ENCODE results near the gene ZNF239. TPM values are rescaled to one million over a fixed set of nuclear protein-coding genes. Genes with fewer than 3 reads are reported as not detected.

The ZNF239 gene
- total RNA-seq (2022), result 9.9 and 16.4 TPM in 2 replicates
- Bru-seq, nascent RNA, result percentile 77 among the genes with signal in this experiment
- BruChase-seq, experiment 1, labeled RNA remaining after a 6-hour chase, result percentile 50 among the genes with signal in this experiment
- BruChase-seq, experiment 2, labeled RNA remaining after a 2-hour chase, result percentile 65 among the genes with signal in this experiment
- long read RNA-seq, transcript ZNF239-203 (3 exons, 2,027 nt), result major isoform, 7 of 27 reads
- long read RNA-seq, partial matches to known transcripts, result 4 of 27 reads
- long read RNA-seq, other reads (novel, unspliced or antisense), result 12 of 27 reads

GRCh38 chr10:43574001-43574892 is at the start of gene ZNF239:
Gene ZNF239, minus strand, starts transcription at chr10:43574616. Its CDS starts 16,537 bp downstream, at chr10:43558079.
- TF ChIP-seq CTCF (IDR thresholded peaks at IDR 0.05; ENCODE audit: unreplicated experiment), result no peak
- no TSS peak for BruUV-seq (replicated peaks)
- Mint-ChIP-seq H3K36me3 (ENCODE audit: insufficient read depth, unreplicated experiment) (no peaks in the 10 kb centered on the region), H3K9me3 (ENCODE audit: unreplicated experiment) (peaks cover 14% of the 10 kb centered on the region), H3K4me1 (ENCODE audit: insufficient read depth, unreplicated experiment) (peaks cover 6% of the 10 kb centered on the region), H3K27ac (ENCODE audit: low read depth, unreplicated experiment) (peak within 1 kb of the TSS; percentile 60), H3K27me3 (ENCODE audit: insufficient read depth, unreplicated experiment) (no peaks in the 10 kb centered on the region), H3K4me3 (ENCODE audit: unreplicated experiment) (peak within 1 kb of the TSS; percentile 91)
- peak; percentile 76 for DNase-seq (ENCODE audit: unreplicated experiment)
- ChIA-PET POLR2A (no interaction called here), CTCF (interaction anchor here (0.7 to 1.1 kb wide), 2 partner anchors 34 to 499 kb away, joined by 3 read pairs; no protein-coding TSS in a partner anchor)
- intact Hi-C loops (cut with micrococcal nuclease), result loop anchor here (5.0 kb wide), 1 partner anchor 33 kb away; the partner anchor contains the start of gene ZNF485

- DNase-seq (ENCODE audit: unreplicated experiment), result no peak
- intact Hi-C loops (cut with micrococcal nuclease), result no loop called here
- Mint-ChIP-seq H3K27me3 (ENCODE audit: insufficient read depth, unreplicated experiment) (no peaks in the 10 kb centered on the region), H3K9me3 (ENCODE audit: unreplicated experiment) (peaks cover 11% of the 10 kb centered on the region), H3K27ac (ENCODE audit: low read depth, unreplicated experiment) (no peak overlapping the region), H3K4me3 (ENCODE audit: unreplicated experiment) (no peak overlapping the region), H3K4me1 (ENCODE audit: insufficient read depth, unreplicated experiment) (peaks cover 10% of the 10 kb centered on the region), H3K36me3 (ENCODE audit: insufficient read depth, unreplicated experiment) (no peaks in the 10 kb centered on the region)
- ChIA-PET CTCF (interaction anchor here (0.6 kb wide), 1 partner anchor 24 kb away, joined by 4 read pairs; no protein-coding TSS in a partner anchor), POLR2A (interaction anchor here (1.2 kb wide), 1 partner anchor 16 kb away, joined by 3 read pairs; no protein-coding TSS in a partner anchor)
- no TSS peak for BruUV-seq (replicated peaks)
- TF ChIP-seq CTCF (IDR thresholded peaks at IDR 0.05; ENCODE audit: unreplicated experiment), result no peak
These were observed 48.9 kb upstream of the ZNF239 start for GRCh38 chr10:43623351-43623750.

- Mint-ChIP-seq H3K4me1 (ENCODE audit: insufficient read depth, unreplicated experiment) (peaks cover 10% of the 10 kb centered on the region), H3K9me3 (ENCODE audit: unreplicated experiment) (peaks cover 11% of the 10 kb centered on the region), H3K27me3 (ENCODE audit: insufficient read depth, unreplicated experiment) (no peaks in the 10 kb centered on the region), H3K27ac (ENCODE audit: low read depth, unreplicated experiment) (no peak overlapping the region), H3K36me3 (ENCODE audit: insufficient read depth, unreplicated experiment) (no peaks in the 10 kb centered on the region), H3K4me3 (ENCODE audit: unreplicated experiment) (no peak overlapping the region)
- CTCF ChIA-PET, result no interaction called here
- no TSS peak for BruUV-seq (replicated peaks)
- TF ChIP-seq CTCF (IDR thresholded peaks at IDR 0.05; ENCODE audit: unreplicated experiment), result no peak
- intact Hi-C loops (cut with micrococcal nuclease), result no loop called here
- no peak for DNase-seq (ENCODE audit: unreplicated experiment)
- POLR2A ChIA-PET, result no interaction called here
These were observed 47.6 kb upstream of the ZNF239 start for GRCh38 chr10:43622038-43622437.

- POLR2A ChIA-PET, result no interaction called here
- peaks cover 25% of the 10 kb centered on the region for H3K36me3 Mint-ChIP-seq (ENCODE audit: insufficient read depth, unreplicated experiment)
- no TSS peak for BruUV-seq (replicated peaks)
- no peaks in the 10 kb centered on the region for H3K27me3 Mint-ChIP-seq (ENCODE audit: insufficient read depth, unreplicated experiment)
- DNase-seq (ENCODE audit: unreplicated experiment), result no peak
- H3K4me3 Mint-ChIP-seq (ENCODE audit: unreplicated experiment), result no peak overlapping the region
- H3K4me1 Mint-ChIP-seq (ENCODE audit: insufficient read depth, unreplicated experiment), result peaks cover 10% of the 10 kb centered on the region
- peaks cover 23% of the 10 kb centered on the region for H3K9me3 Mint-ChIP-seq (ENCODE audit: unreplicated experiment)
- intact Hi-C loops (cut with micrococcal nuclease), result no loop called here
- TF ChIP-seq CTCF (IDR thresholded peaks at IDR 0.05; ENCODE audit: unreplicated experiment), result no peak
- H3K27ac Mint-ChIP-seq (ENCODE audit: low read depth, unreplicated experiment), result no peak overlapping the region
- CTCF ChIA-PET, result no interaction called here
These were observed 45.0 kb upstream of the ZNF239 start for GRCh38 chr10:43619368-43619767.

All from MCF 10A (cell line).